H9 (cell line): ENCODE data around the gene KRT3. TPM values are rescaled to one million over a fixed set of nuclear protein-coding genes. Genes with fewer than 3 reads are reported as not detected.

Experiments used
- DNase-seq: peaks from one replicate; pipeline ENCODE4 v3.0.0-alpha.2; 2017
- H2AFZ ChIP-seq: one replicate; pipeline ENCODE4 v1.6.1; 2013; ENCODE audit warnings: mild to moderate bottlenecking, low read length, control low read depth, moderate library complexity
- H2AK5ac ChIP-seq: 2 replicates; pipeline ENCODE4 v1.6.1; 2013; ENCODE audit warnings: low read length, control low read depth, mixed read lengths; ENCODE audit not compliant: insufficient read length
- H2BK120ac ChIP-seq: one replicate; pipeline ENCODE4 v1.6.1; 2013; ENCODE audit warnings: low read depth, mild to moderate bottlenecking, low read length, control low read depth, inconsistent platforms; ENCODE audit not compliant: poor library complexity, severe bottlenecking
- H2BK12ac ChIP-seq: 2 replicates; pipeline ENCODE4 v1.6.1; 2013; ENCODE audit warnings: low read length, control low read depth, mixed read lengths, low read depth; ENCODE audit not compliant: insufficient read length
- H2BK15ac ChIP-seq: 2 replicates; pipeline ENCODE4 v1.6.1; 2013; ENCODE audit warnings: low read depth, low read length, control low read depth
- H2BK20ac ChIP-seq: one replicate; pipeline ENCODE4 v1.6.1; 2013; ENCODE audit warnings: low read depth, mild to moderate bottlenecking, low read length, control low read depth, inconsistent platforms; ENCODE audit not compliant: poor library complexity, severe bottlenecking
- H2BK5ac ChIP-seq: 2 replicates; pipeline ENCODE4 v1.6.1; 2013; ENCODE audit warnings: low read length, control low read depth, mixed read lengths; ENCODE audit not compliant: insufficient read length
- H3K14ac ChIP-seq: 2 replicates; pipeline ENCODE4 v1.6.1; 2013; ENCODE audit warnings: low read length, control low read depth; ENCODE audit not compliant: insufficient read depth
- H3K18ac ChIP-seq: 2 replicates; pipeline ENCODE4 v1.6.1; 2013; ENCODE audit warnings: low read depth, mild to moderate bottlenecking, mixed read lengths, low read length, control low read depth; ENCODE audit not compliant: insufficient read length
- H3K23ac ChIP-seq: 2 replicates; pipeline ENCODE4 v1.6.1; 2013; ENCODE audit warnings: low read length, control low read depth, mixed read lengths, low read depth; ENCODE audit not compliant: insufficient read length
- H3K23me2 ChIP-seq: 2 replicates; pipeline ENCODE4 v1.6.1; 2013; ENCODE audit warnings: low read depth, mild to moderate bottlenecking, mixed read lengths, low read length, control low read depth; ENCODE audit not compliant: insufficient read length, poor library complexity, severe bottlenecking
- H3K27ac ChIP-seq: 2 replicates; pipeline ENCODE4 v1.5.1; 2013; ENCODE audit warnings: low read length, control low read depth, mixed read lengths, low read depth; ENCODE audit not compliant: insufficient read length
- H3K27me3 ChIP-seq: 2 replicates; pipeline ENCODE4 v1.6.1; 2013; ENCODE audit warnings: low read length, control low read depth, inconsistent platforms; ENCODE audit not compliant: insufficient read depth
- H3K4ac ChIP-seq: 2 replicates; pipeline ENCODE4 v1.6.1; 2013; ENCODE audit warnings: low read depth, mild to moderate bottlenecking, control low read depth, inconsistent platforms, low read length, moderate library complexity
- H3K4me1 ChIP-seq: 2 replicates; pipeline ENCODE4 v1.6.1; 2013; ENCODE audit warnings: low read length, control low read depth, inconsistent platforms; ENCODE audit not compliant: insufficient read depth
- H3K4me2 ChIP-seq: 2 replicates; pipeline ENCODE4 v1.6.1; 2013; ENCODE audit warnings: low read length, control low read depth, mixed read lengths; ENCODE audit not compliant: insufficient read length, insufficient read depth
- H3K56ac ChIP-seq: 2 replicates; pipeline ENCODE4 v1.6.1; 2013; ENCODE audit warnings: low read depth, mild to moderate bottlenecking, mixed read lengths, low read length, control low read depth; ENCODE audit not compliant: insufficient read length
- H3K79me1 ChIP-seq: 2 replicates; pipeline ENCODE4 v1.6.1; 2013; ENCODE audit warnings: low read depth, mild to moderate bottlenecking, moderate library complexity, low read length, control low read depth, inconsistent platforms; ENCODE audit not compliant: insufficient read depth, poor library complexity, severe bottlenecking
- H3K79me2 ChIP-seq: 2 replicates; pipeline ENCODE4 v1.6.1; 2013; ENCODE audit warnings: low read length, control low read depth, inconsistent platforms; ENCODE audit not compliant: insufficient read depth
- H3K9ac ChIP-seq: 2 replicates; pipeline ENCODE4 v1.6.1; 2013; ENCODE audit warnings: low read length, control low read depth, mixed read lengths; ENCODE audit not compliant: insufficient read length; ENCODE audit errors: extremely low read depth
- H3K9me3 ChIP-seq: one replicate; pipeline ENCODE4 v1.6.1; 2013; ENCODE audit warnings: low read depth, low read length, inconsistent platforms; ENCODE audit not compliant: control insufficient read depth
- H3T11ph ChIP-seq: one replicate; pipeline ENCODE4 v1.6.1; 2013; ENCODE audit warnings: mild to moderate bottlenecking, low read length, control low read depth, inconsistent platforms
- H4K20me1 ChIP-seq: one replicate; pipeline ENCODE4 v1.6.1; 2013; ENCODE audit not compliant: control insufficient read depth, insufficient read length, insufficient read depth
- H4K5ac ChIP-seq: 2 replicates; pipeline ENCODE4 v1.6.1; 2013; ENCODE audit warnings: low read depth, mild to moderate bottlenecking, mixed read lengths, low read length, control low read depth; ENCODE audit not compliant: insufficient read length
- H4K8ac ChIP-seq: replicated peaks from 2 replicates; pipeline ENCODE4 v1.6.1; 2013; ENCODE audit warnings: low read length, control low read depth, mixed read lengths, low read depth; ENCODE audit not compliant: insufficient read length
- H4K91ac ChIP-seq: 2 replicates; pipeline ENCODE4 v1.6.1; 2013; ENCODE audit warnings: low read depth, mild to moderate bottlenecking, moderate library complexity, mixed read lengths, low read length, control low read depth; ENCODE audit not compliant: insufficient read length
- H3K27ac Mint-ChIP-seq, 3 experiments: 2 replicates in 2 of 3; 3 replicates in 1 of 3; pipeline ENCODE4 v1.8.0; 2020 to 2021; ENCODE audit warnings: mixed read lengths in 3 of 3, mild to moderate bottlenecking in 1 of 3, moderate library complexity in 1 of 3
- H3K27me3 Mint-ChIP-seq: 2 replicates; pipeline ENCODE4 v1.8.0; 2021; ENCODE audit warnings: low read depth, mild to moderate bottlenecking, moderate library complexity, mixed read lengths
- H3K36me3 Mint-ChIP-seq, 3 experiments: 2 replicates in 2 of 3; 3 replicates in 1 of 3; pipeline ENCODE4 v1.8.0; 2020 to 2021; ENCODE audit warnings: low read depth in 3 of 3, mixed read lengths in 3 of 3; ENCODE audit not compliant: insufficient read depth in 1 of 3
- H3K4me1 Mint-ChIP-seq, 2 experiments: 2 replicates each; pipeline ENCODE4 v1.8.0; 2020; ENCODE audit warnings: mixed read lengths in 2 of 2
- H3K4me3 Mint-ChIP-seq, 2 experiments: 2 replicates in 1 of 2; 3 replicates in 1 of 2; pipeline ENCODE4 v1.8.0; 2020 to 2021; ENCODE audit warnings: mild to moderate bottlenecking in 2 of 2, mixed read lengths in 2 of 2, moderate library complexity in 1 of 2
- H3K9me3 Mint-ChIP-seq, 2 experiments: 2 replicates in 1 of 2; 3 replicates in 1 of 2; pipeline ENCODE4 v1.8.0; 2020; ENCODE audit warnings: mild to moderate bottlenecking in 2 of 2, mixed read lengths in 2 of 2, moderate library complexity in 1 of 2
- WGBS: extraction: QIAGEN DNeasy Blood & Tissue Kit; methylation state at CpG from one replicate; pipeline ENCODE4 v1.1.7; 2013; ENCODE audit warnings: missing lambda C conversion rate, low lambda C conversion rate, mixed read lengths; ENCODE audit not compliant: insufficient read length; ENCODE audit errors: extremely low coverage; 5-methylcytosine and 5-hydroxymethylcytosine counted together
- total RNA-seq: library from RNA; stranded (reverse); gene quantifications from 2 replicates; pipeline ENCODE4 v1.2.1, GENCODE V29; 2021
- TF ChIP-seq, protein P1 (sequence below): fragments of 200-600 bp; sonication (generic); conservative IDR thresholded peaks from 3 replicates; pipeline ENCODE4 v1.8.0; 2021; ENCODE audit warnings: antibody characterized with exemption, mild to moderate bottlenecking

KRT3 gene
- total RNA-seq, 1 experiment from 2014 or later: not detected

DNA sequence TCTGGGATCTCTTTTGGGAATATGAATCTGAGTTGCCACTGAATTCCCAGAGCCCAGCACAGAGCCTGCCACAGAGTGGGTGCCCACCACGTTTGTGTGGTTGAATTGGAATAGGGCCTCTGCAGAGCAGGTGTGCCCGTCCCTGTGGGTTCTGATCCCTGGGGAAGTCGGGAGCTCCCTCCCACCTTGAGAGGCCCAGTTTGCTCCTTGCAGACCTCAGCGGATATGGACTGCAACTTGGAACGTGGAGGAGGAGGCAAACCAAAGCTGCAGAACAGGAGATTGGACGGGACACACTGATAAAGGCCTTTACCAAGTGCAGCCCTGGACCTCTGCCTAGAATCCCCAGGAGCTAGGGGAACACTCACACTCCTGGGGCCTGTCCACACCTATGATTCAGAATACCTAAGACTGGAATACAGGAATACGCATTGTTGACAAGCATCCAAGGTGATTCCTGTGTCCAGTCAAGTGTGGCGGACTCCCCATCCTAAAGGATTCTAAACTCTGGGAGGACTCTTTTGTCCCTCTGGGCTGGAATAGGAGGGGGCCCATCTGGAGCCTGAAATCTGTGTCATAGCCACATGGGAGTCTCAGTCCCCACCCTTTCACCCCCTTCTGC lies 21.2 kb downstream of the KRT3 start:
- Mint-ChIP-seq H3K36me3 (no peaks in the 10 kb centered on the region), H3K4me3 (no peak overlapping the region), H3K4me1 (no peaks in the 10 kb centered on the region), H3K9me3 (no peaks in the 10 kb centered on the region; a peak in 1 of 5 replicates), H3K27ac (no peak overlapping the region), H3K27me3 (peaks cover 12% of the 10 kb centered on the region)
- Histone ChIP-seq H3K9ac (no peak overlapping the region), H2AK5ac (no peak overlapping the region), H3K23ac (no peak overlapping the region), H2BK20ac (no peak overlapping the region), H4K5ac (no peak overlapping the region), H3K56ac (no peak overlapping the region), H2BK15ac (no peak overlapping the region), H3K79me1 (no peaks in the 10 kb centered on the region), H3K4me1 (no peaks in the 10 kb centered on the region), H4K8ac (no peak overlapping the region), H3K27me3 (no peaks in the 10 kb centered on the region), H2BK12ac (no peak overlapping the region), H3K18ac (no peak overlapping the region), H3T11ph (no peak overlapping the region), H2BK5ac (no peak overlapping the region), H4K91ac (no peak overlapping the region), H3K27ac (no peak overlapping the region), H2AFZ (no peak overlapping the region), H2BK120ac (no peak overlapping the region), H3K9me3 (no peaks in the 10 kb centered on the region), H3K14ac (no peak overlapping the region; the same call in 1 of the 2 replicates), H3K79me2 (no peaks in the 10 kb centered on the region), H3K23me2 (no peaks in the 10 kb centered on the region), H4K20me1 (no peaks in the 10 kb centered on the region), H3K4ac (no peak overlapping the region), H3K4me2 (no peak overlapping the region)
- TF ChIP-seq, protein P1, sequence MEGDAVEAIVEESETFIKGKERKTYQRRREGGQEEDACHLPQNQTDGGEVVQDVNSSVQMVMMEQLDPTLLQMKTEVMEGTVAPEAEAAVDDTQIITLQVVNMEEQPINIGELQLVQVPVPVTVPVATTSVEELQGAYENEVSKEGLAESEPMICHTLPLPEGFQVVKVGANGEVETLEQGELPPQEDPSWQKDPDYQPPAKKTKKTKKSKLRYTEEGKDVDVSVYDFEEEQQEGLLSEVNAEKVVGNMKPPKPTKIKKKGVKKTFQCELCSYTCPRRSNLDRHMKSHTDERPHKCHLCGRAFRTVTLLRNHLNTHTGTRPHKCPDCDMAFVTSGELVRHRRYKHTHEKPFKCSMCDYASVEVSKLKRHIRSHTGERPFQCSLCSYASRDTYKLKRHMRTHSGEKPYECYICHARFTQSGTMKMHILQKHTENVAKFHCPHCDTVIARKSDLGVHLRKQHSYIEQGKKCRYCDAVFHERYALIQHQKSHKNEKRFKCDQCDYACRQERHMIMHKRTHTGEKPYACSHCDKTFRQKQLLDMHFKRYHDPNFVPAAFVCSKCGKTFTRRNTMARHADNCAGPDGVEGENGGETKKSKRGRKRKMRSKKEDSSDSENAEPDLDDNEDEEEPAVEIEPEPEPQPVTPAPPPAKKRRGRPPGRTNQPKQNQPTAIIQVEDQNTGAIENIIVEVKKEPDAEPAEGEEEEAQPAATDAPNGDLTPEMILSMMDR: no peak
- no CpG with 5 or more reads among the region's 8 CpGs for WGBS
- no peak for DNase-seq
